GM12878 (cell line): ENCODE results near the gene IZUMO1. TPM values are rescaled to one million over a fixed set of nuclear protein-coding genes. Genes with fewer than 3 reads are reported as not detected.

ENCODE experiments used
- EED ChIP-seq: sonication (generic); IDR thresholded peaks from 2 replicates; pipeline ENCODE4 v1.6.1; 2016; ENCODE audit warnings: antibody characterized with exemption, low read depth
- FOXK2 ChIP-seq: fragments of 450-650 bp; IDR thresholded peaks from 2 replicates; pipeline ENCODE4 v1.6.1; 2017; ENCODE audit warnings: mild to moderate bottlenecking, moderate library complexity
- IKZF1 ChIP-seq: fragments of 450-650 bp; conservative IDR thresholded peaks from 2 replicates; pipeline ENCODE4 v1.6.1; 2017; ENCODE audit warnings: antibody characterized with exemption, mild to moderate bottlenecking
- JUND ChIP-seq: IDR thresholded peaks from 2 replicates; pipeline ENCODE4 v1.6.1; 2012; ENCODE audit warnings: low read depth, mild to moderate bottlenecking, low read length, improper control_type of control experiment, moderate library complexity
- NBN ChIP-seq: fragments of 450-650 bp; IDR thresholded peaks from 2 replicates; pipeline ENCODE4 v1.6.1; 2016
- NRF1 ChIP-seq: conservative IDR thresholded peaks from 2 replicates; pipeline ENCODE4 v1.6.1; 2011; ENCODE audit warnings: mild to moderate bottlenecking, low read depth, low read length, improper control_type of control experiment
- PAX5 ChIP-seq: IDR thresholded peaks from 2 replicates; pipeline ENCODE4 v1.6.1; 2011; ENCODE audit warnings: low read depth, low read length, borderline replicate concordance
- PAX8 ChIP-seq: fragments of 450-650 bp; IDR thresholded peaks from 2 replicates; pipeline ENCODE4 v1.6.1; 2017; ENCODE audit warnings: mild to moderate bottlenecking, moderate library complexity
- SMARCA5 ChIP-seq: fragments of 450-650 bp; IDR thresholded peaks from 2 replicates; pipeline ENCODE4 v1.6.1; 2017; ENCODE audit warnings: mild to moderate bottlenecking
- SPI1 ChIP-seq: IDR thresholded peaks from 2 replicates; pipeline ENCODE4 v1.6.1; 2011; ENCODE audit warnings: low read depth, mild to moderate bottlenecking, low read length, moderate library complexity, borderline replicate concordance; ENCODE audit not compliant: insufficient read depth
- SUPT20H ChIP-seq: IDR thresholded peaks from 2 replicates; pipeline ENCODE4 v1.6.1; 2011; ENCODE audit warnings: low read depth, mild to moderate bottlenecking, low read length, moderate library complexity, borderline replicate concordance; ENCODE audit not compliant: control insufficient read depth
- ZNF207 ChIP-seq: fragments of 450-650 bp; IDR thresholded peaks from 2 replicates; pipeline ENCODE4 v1.6.1; 2014; ENCODE audit warnings: antibody characterized with exemption, mild to moderate bottlenecking, borderline replicate concordance
- polyA plus RNA-seq, 11 experiments: library from polyadenylated mRNA; depleted of rRNA in 4 of 11; unstranded in 6 of 11; stranded (reverse) in 5 of 11; fragments of >200 nt; fragmentation: Nextera tagmentation in 4 of 11; fragmentation: Illumina TruSeq in 1 of 11; extraction: Ambion mirVana in 4 of 11; extraction: Trizol in 1 of 11; gene quantifications; 1 replicate in 1 of 11; 2 replicates in 10 of 11; pipeline versions ENCODE4 v1.2.1 to v1.2.3, GENCODE V29; 2011 to 2016; ENCODE audit warnings: inconsistent platforms in 2 of 11, missing spikeins in 2 of 11, low read depth in 1 of 11
- total RNA-seq, 4 experiments: library from RNA; depleted of rRNA in 3 of 4; stranded (reverse); fragments of >200 nt in 3 of 4; fragmentation: Illumina TruSeq in 1 of 4; extraction: Trizol in 1 of 4; gene quantifications; 2 replicates each; pipeline versions ENCODE4 v1.2.1 to v1.2.3, GENCODE V29; 2013 to 2021
- TF ChIP-seq, protein P1 (sequence below): fragments of 450-650 bp; IDR thresholded peaks from 2 replicates; pipeline ENCODE4 v1.6.1; 2017; ENCODE audit warnings: mild to moderate bottlenecking, moderate library complexity
- TF ChIP-seq, protein P2 (sequence below): IDR thresholded peaks from 2 replicates; pipeline ENCODE4 v1.6.1; 2012; ENCODE audit warnings: improper control_type of control experiment, low read depth, low read length; ENCODE audit not compliant: insufficient replicate concordance
- TF ChIP-seq, protein P3 (sequence below): fragments of 450-650 bp; IDR thresholded peaks from 2 replicates; pipeline ENCODE4 v1.6.1; 2017; ENCODE audit warnings: low read depth, mild to moderate bottlenecking, moderate library complexity
- TF ChIP-seq, protein P4 (sequence below): fragments of 450-650 bp; IDR thresholded peaks from 2 replicates; pipeline ENCODE4 v1.6.1; 2017; ENCODE audit warnings: mild to moderate bottlenecking

IZUMO1 gene
- total and polyA plus RNA-seq, 10 of the 15 experiments (the other 5 are each of a cell fraction or from before 2014, with no cell fraction given), result not detected

DNA sequence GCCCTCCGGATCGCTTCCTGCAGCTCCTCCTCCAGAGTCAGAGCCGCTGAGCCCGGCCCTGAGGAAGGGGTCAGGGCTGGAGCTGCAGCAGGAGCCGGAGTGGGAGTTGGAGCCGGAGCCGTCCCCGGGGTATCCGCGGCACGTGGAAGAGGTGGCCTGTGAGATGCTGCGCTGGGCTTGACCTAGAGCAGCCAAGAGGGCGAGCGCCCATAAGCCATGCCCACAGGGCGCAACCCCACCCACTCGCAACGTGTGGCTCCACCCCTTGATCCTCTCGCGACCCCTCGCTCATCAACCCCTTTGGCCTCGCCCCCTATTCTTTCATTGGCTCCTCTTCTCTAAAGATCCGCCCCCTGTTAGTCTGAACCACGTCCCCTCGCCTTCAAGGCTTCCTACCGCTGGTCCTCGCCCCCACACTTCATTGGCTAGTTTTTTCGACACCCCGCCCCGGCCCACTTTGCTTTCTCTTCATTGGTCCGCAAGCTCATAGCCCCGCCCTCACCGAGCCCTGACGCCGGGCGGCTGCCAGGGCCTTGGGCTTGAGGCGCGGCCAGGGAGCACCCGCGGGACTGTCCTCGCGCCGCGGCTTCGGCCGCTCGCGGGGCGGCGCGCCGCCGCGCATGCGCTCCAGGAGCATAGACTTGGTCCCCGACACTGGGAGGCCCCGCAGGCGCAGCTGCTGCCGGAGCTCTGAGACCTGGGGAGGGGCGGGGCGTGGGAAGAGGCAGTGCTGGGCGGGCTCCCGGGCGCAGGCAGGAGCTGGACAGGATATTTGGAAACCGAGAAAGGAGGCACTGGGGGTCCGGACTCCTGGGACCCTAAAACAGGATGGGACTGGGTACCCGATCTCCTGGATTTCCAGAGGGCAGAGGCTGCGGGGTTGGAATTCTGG lies 32.6 kb downstream of the IZUMO1 start (continued):
- TF ChIP-seq, protein P1, sequence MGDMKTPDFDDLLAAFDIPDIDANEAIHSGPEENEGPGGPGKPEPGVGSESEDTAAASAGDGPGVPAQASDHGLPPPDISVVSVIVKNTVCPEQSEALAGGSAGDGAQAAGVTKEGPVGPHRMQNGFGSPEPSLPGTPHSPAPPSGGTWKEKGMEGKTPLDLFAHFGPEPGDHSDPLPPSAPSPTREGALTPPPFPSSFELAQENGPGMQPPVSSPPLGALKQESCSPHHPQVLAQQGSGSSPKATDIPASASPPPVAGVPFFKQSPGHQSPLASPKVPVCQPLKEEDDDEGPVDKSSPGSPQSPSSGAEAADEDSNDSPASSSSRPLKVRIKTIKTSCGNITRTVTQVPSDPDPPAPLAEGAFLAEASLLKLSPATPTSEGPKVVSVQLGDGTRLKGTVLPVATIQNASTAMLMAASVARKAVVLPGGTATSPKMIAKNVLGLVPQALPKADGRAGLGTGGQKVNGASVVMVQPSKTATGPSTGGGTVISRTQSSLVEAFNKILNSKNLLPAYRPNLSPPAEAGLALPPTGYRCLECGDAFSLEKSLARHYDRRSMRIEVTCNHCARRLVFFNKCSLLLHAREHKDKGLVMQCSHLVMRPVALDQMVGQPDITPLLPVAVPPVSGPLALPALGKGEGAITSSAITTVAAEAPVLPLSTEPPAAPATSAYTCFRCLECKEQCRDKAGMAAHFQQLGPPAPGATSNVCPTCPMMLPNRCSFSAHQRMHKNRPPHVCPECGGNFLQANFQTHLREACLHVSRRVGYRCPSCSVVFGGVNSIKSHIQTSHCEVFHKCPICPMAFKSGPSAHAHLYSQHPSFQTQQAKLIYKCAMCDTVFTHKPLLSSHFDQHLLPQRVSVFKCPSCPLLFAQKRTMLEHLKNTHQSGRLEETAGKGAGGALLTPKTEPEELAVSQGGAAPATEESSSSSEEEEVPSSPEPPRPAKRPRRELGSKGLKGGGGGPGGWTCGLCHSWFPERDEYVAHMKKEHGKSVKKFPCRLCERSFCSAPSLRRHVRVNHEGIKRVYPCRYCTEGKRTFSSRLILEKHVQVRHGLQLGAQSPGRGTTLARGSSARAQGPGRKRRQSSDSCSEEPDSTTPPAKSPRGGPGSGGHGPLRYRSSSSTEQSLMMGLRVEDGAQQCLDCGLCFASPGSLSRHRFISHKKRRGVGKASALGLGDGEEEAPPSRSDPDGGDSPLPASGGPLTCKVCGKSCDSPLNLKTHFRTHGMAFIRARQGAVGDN, result peak; percentile 32; the same call in 1 of the 2 replicates
- no peak for TF ChIP-seq FOXK2
- peak; percentile 32; the same call in 1 of the 2 replicates for TF ChIP-seq NBN
- no peak for TF ChIP-seq PAX8
- TF ChIP-seq SUPT20H, result no peak
- no peak for TF ChIP-seq JUND
- no peak for TF ChIP-seq PAX5
- no peak for TF ChIP-seq SPI1
- 0 out of 2 replicates have a peak, but pooled peaks have one; percentile 18 for TF ChIP-seq EED
- TF ChIP-seq ZNF207, result 0 out of 2 replicates have a peak, but pooled peaks have one; percentile 27
- TF ChIP-seq SMARCA5, result no peak
- TF ChIP-seq, protein P2, sequence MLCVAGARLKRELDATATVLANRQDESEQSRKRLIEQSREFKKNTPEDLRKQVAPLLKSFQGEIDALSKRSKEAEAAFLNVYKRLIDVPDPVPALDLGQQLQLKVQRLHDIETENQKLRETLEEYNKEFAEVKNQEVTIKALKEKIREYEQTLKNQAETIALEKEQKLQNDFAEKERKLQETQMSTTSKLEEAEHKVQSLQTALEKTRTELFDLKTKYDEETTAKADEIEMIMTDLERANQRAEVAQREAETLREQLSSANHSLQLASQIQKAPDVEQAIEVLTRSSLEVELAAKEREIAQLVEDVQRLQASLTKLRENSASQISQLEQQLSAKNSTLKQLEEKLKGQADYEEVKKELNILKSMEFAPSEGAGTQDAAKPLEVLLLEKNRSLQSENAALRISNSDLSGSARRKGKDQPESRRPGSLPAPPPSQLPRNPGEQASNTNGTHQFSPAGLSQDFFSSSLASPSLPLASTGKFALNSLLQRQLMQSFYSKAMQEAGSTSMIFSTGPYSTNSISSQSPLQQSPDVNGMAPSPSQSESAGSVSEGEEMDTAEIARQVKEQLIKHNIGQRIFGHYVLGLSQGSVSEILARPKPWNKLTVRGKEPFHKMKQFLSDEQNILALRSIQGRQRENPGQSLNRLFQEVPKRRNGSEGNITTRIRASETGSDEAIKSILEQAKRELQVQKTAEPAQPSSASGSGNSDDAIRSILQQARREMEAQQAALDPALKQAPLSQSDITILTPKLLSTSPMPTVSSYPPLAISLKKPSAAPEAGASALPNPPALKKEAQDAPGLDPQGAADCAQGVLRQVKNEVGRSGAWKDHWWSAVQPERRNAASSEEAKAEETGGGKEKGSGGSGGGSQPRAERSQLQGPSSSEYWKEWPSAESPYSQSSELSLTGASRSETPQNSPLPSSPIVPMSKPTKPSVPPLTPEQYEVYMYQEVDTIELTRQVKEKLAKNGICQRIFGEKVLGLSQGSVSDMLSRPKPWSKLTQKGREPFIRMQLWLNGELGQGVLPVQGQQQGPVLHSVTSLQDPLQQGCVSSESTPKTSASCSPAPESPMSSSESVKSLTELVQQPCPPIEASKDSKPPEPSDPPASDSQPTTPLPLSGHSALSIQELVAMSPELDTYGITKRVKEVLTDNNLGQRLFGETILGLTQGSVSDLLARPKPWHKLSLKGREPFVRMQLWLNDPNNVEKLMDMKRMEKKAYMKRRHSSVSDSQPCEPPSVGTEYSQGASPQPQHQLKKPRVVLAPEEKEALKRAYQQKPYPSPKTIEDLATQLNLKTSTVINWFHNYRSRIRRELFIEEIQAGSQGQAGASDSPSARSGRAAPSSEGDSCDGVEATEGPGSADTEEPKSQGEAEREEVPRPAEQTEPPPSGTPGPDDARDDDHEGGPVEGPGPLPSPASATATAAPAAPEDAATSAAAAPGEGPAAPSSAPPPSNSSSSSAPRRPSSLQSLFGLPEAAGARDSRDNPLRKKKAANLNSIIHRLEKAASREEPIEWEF, result no peak
- TF ChIP-seq, protein P3, sequence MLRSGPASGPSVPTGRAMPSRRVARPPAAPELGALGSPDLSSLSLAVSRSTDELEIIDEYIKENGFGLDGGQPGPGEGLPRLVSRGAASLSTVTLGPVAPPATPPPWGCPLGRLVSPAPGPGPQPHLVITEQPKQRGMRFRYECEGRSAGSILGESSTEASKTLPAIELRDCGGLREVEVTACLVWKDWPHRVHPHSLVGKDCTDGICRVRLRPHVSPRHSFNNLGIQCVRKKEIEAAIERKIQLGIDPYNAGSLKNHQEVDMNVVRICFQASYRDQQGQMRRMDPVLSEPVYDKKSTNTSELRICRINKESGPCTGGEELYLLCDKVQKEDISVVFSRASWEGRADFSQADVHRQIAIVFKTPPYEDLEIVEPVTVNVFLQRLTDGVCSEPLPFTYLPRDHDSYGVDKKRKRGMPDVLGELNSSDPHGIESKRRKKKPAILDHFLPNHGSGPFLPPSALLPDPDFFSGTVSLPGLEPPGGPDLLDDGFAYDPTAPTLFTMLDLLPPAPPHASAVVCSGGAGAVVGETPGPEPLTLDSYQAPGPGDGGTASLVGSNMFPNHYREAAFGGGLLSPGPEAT, result no peak
- TF ChIP-seq IKZF1, result peak; percentile 92
- TF ChIP-seq, protein P4, sequence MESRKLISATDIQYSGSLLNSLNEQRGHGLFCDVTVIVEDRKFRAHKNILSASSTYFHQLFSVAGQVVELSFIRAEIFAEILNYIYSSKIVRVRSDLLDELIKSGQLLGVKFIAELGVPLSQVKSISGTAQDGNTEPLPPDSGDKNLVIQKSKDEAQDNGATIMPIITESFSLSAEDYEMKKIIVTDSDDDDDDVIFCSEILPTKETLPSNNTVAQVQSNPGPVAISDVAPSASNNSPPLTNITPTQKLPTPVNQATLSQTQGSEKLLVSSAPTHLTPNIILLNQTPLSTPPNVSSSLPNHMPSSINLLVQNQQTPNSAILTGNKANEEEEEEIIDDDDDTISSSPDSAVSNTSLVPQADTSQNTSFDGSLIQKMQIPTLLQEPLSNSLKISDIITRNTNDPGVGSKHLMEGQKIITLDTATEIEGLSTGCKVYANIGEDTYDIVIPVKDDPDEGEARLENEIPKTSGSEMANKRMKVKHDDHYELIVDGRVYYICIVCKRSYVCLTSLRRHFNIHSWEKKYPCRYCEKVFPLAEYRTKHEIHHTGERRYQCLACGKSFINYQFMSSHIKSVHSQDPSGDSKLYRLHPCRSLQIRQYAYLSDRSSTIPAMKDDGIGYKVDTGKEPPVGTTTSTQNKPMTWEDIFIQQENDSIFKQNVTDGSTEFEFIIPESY, result no peak
- TF ChIP-seq NRF1, result peak; percentile 88
